Measurements from ENCODE around the gene SLC39A11.

The SLC39A11 gene

DNA sequence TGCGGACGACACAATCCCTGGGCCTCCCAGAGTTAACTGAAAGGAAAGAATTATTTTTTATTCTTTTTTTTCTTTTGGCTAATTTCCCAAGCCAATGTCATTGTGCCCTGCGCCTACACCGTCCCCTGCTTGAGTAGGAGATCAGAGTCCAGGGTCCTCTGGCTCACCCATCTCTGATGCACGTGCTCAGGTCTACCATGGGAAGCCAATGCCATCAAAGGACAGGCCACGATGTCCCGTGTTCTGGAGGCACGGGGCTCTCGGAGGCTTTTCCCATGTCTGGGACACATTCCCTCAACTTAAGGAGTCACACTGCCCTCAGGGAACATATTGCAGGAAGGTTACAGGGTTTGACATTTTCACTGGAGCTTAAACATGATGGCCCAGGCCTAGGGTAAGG, 123.7 kb downstream of the SLC39A11 start:
- no peak for ATAC-seq
- TF ChIP-seq PPARA (CRISPR knock-in tag; IDR thresholded peaks at IDR 0.05; ENCODE audit: borderline replicate concordance): no peak

DNA sequence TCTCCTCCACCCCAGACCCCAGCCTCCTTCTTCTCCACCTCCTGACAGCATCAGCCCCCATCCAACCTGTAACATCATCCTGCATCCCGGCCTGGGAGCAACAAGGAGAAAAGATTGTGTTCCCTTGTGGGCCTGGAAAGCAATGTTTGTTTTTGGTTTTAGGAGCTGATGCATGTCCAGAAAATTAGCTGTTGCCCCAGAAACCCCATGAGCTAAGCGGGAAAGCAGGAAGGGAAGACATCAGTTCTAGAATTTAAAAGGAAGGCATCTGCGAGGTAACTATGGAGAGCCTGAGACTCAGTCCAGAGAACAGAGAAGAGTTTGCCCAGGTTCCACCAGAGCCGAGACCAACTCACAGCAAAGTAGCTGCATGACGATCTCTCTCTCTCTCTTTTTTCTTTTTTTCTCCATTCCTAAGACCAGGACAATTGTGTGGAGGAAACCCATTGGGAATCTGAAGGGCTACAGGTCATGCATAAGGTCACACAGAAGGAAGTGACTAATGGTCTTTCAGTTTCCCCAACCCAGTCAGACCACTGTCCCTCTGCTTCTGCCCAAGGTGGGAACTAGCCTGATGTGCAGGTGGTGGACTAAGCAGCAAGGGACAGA, 124.4 kb downstream of the SLC39A11 start:
- TF ChIP-seq ARNTL (CRISPR knock-in tag; IDR thresholded peaks at IDR 0.05; ENCODE audit: borderline replicate concordance, low read depth) (no peak), PATZ1 (CRISPR knock-in tag; IDR thresholded peaks at IDR 0.05; ENCODE audit: borderline replicate concordance) (no peak), ZFP3 (CRISPR knock-in tag; IDR thresholded peaks at IDR 0.05) (no peak), ESRRG (CRISPR knock-in tag; IDR thresholded peaks at IDR 0.05) (no peak), SNAI2 (CRISPR knock-in tag; IDR thresholded peaks at IDR 0.05) (no peak), ZNF565 (CRISPR knock-in tag; conservative IDR thresholded peaks at IDR 0.05; ENCODE audit: low read depth) (no peak), TCF4 (CRISPR knock-in tag; IDR thresholded peaks at IDR 0.05; ENCODE audit: borderline replicate concordance) (no peak), ISL1 (CRISPR knock-in tag; IDR thresholded peaks at IDR 0.05) (no peak), ZFP30 (CRISPR knock-in tag; IDR thresholded peaks at IDR 0.05) (no peak), CREB5 (CRISPR knock-in tag; IDR thresholded peaks at IDR 0.05; ENCODE audit: low read depth) (no peak), POU6F1 (CRISPR knock-in tag; IDR thresholded peaks at IDR 0.05; ENCODE audit: borderline replicate concordance, low read depth) (no peak), RARB (CRISPR knock-in tag; IDR thresholded peaks at IDR 0.05) (no peak), PPARA (CRISPR knock-in tag; IDR thresholded peaks at IDR 0.05; ENCODE audit: borderline replicate concordance) (no peak), ZC3H10 (CRISPR knock-in tag; IDR thresholded peaks at IDR 0.05) (no peak), ZNF8 (CRISPR knock-in tag; IDR thresholded peaks at IDR 0.05) (no peak), TOX (CRISPR knock-in tag; IDR thresholded peaks at IDR 0.05; ENCODE audit: borderline replicate concordance) (no peak), CSRNP3 (CRISPR knock-in tag; IDR thresholded peaks at IDR 0.05) (no peak), BACH2 (CRISPR knock-in tag; IDR thresholded peaks at IDR 0.05; ENCODE audit: borderline replicate concordance) (no peak)
- no peak; the same call in 2 of the 3 replicates for ATAC-seq

- ATAC-seq: no peak
- no peak for TF ChIP-seq ZNF565 (CRISPR knock-in tag; conservative IDR thresholded peaks at IDR 0.05; ENCODE audit: low read depth)
- TF ChIP-seq ZNF70 (CRISPR knock-in tag; IDR thresholded peaks at IDR 0.05): no peak
- TF ChIP-seq PPARA (CRISPR knock-in tag; IDR thresholded peaks at IDR 0.05; ENCODE audit: borderline replicate concordance): no peak
- no peak for TF ChIP-seq ISL1 (CRISPR knock-in tag; IDR thresholded peaks at IDR 0.05)
- TF ChIP-seq ZFP30 (CRISPR knock-in tag; IDR thresholded peaks at IDR 0.05): no peak
- no peak for TF ChIP-seq CSDC2 (CRISPR knock-in tag; IDR thresholded peaks at IDR 0.05)
- TF ChIP-seq ARNTL (CRISPR knock-in tag; IDR thresholded peaks at IDR 0.05; ENCODE audit: borderline replicate concordance, low read depth): no peak
- no peak for TF ChIP-seq BACH2 (CRISPR knock-in tag; IDR thresholded peaks at IDR 0.05; ENCODE audit: borderline replicate concordance)
Observed at GRCh38 chr17:72967277-72967970, 125.1 kb downstream of the SLC39A11 start.

DNA sequence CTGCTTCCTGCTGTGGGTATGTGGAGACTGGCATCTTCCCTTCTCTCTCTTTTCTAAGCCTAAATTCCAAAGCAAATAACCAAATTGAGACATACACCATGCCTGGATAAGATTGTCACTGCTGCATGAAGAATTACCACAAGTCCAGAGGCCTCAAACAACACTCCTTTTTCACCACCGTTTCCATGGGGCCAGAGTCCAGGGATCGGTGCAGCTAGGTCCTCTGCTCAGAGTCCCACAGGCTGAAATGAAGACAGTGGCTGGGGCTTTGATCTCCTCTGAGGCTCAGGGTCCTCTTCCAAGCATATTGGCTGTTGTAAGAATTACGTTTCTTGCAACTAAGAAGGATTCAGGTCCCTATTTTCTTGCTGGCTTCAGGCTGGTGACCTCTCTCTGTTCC, 130.4 kb downstream of the SLC39A11 start:
- no peak for ATAC-seq
- TF ChIP-seq ZNF70 (CRISPR knock-in tag; IDR thresholded peaks at IDR 0.05): no peak
- no peak for TF ChIP-seq PATZ1 (CRISPR knock-in tag; IDR thresholded peaks at IDR 0.05; ENCODE audit: borderline replicate concordance)
- no peak for TF ChIP-seq SNAI2 (CRISPR knock-in tag; IDR thresholded peaks at IDR 0.05)
- TF ChIP-seq TCF4 (CRISPR knock-in tag; IDR thresholded peaks at IDR 0.05; ENCODE audit: borderline replicate concordance): no peak
- no peak for TF ChIP-seq ARNTL (CRISPR knock-in tag; IDR thresholded peaks at IDR 0.05; ENCODE audit: borderline replicate concordance, low read depth)
- no peak for TF ChIP-seq ZNF8 (CRISPR knock-in tag; IDR thresholded peaks at IDR 0.05)
- TF ChIP-seq CREB5 (CRISPR knock-in tag; IDR thresholded peaks at IDR 0.05; ENCODE audit: low read depth): no peak
- no peak for TF ChIP-seq RARB (CRISPR knock-in tag; IDR thresholded peaks at IDR 0.05)
- no peak for TF ChIP-seq CSDC2 (CRISPR knock-in tag; IDR thresholded peaks at IDR 0.05)
- no peak for TF ChIP-seq GLIS3 (CRISPR knock-in tag; IDR thresholded peaks at IDR 0.05)
- no peak for TF ChIP-seq OSR1 (CRISPR knock-in tag; IDR thresholded peaks at IDR 0.05)
- TF ChIP-seq ISL1 (CRISPR knock-in tag; IDR thresholded peaks at IDR 0.05): no peak

Measured in SK-N-SH treated with all-trans-retinoic acid at 6 μM for 48 hours (cell line).